Vagina (tissue), 2 donors: ENCODE measurements around the gene TIMM23B.
"Not testable (repeated sequence)": the region's sequence is repeated elsewhere in the genome, so short reads cannot be mapped to it uniquely, and the experiment has no call there.

Experiments used
- POLR2A ChIP-seq, 2 donors: fragments of 450-650 bp; IDR thresholded peaks; one replicate each; pipeline ENCODE4 v1.6.1; 2017; ENCODE audit warnings: antibody characterized with exemption in 2 of 2, mild to moderate bottlenecking in 2 of 2, moderate library complexity in 2 of 2
- POLR2AphosphoS5 ChIP-seq, 2 donors: sonication (generic); formaldehyde crosslinking; IDR thresholded peaks; one replicate each; pipeline ENCODE4 v1.9.0; 2017; ENCODE audit warnings: antibody characterized with exemption in 2 of 2, mild to moderate bottlenecking in 2 of 2, low read depth in 1 of 2; ENCODE audit not compliant: insufficient read depth in 1 of 2

DNA sequence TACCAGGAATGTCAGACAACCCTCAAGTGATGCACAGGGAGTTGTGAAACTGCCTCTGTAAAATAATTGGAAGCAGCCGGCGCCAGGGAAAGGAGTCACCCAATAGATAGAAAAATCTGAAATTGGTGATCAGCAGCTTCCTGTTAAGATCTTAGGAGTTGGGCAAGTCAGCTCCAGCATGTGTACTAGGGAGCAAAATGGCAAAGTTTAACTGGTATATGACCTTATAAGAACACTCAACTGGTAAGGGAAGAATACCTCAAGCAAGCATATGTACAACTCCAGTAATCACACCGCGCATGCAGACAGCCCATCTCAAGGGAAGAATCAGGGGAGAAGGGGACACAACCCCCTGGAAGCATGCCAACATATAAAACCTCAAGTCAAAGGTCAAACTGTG is 18.3 kb upstream of the TIMM23B start:
- TF ChIP-seq POLR2AphosphoS5 (IDR thresholded peaks at IDR 0.05; ENCODE audit: insufficient read depth in 1 of 2, low read depth in 1 of 2); POLR2A (IDR thresholded peaks at IDR 0.05): not testable (repeated sequence)
